HepG2 (cell line): ENCODE measurements around the gene ABHD2. TPM values are rescaled to one million over a fixed set of nuclear protein-coding genes. Genes with fewer than 3 reads are reported as not detected.

Source experiments
- ARNTL ChIP-seq: sonication (generic); formaldehyde crosslinking; IDR thresholded peaks from 2 replicates; pipeline ENCODE4 v1.4.0; 2020; ENCODE audit warnings: mild to moderate bottlenecking, missing genetic modification reagents
- CBX1 ChIP-seq: IDR thresholded peaks from one replicate; pipeline ENCODE4 v1.6.1; 2016; ENCODE audit warnings: antibody characterized with exemption, low read depth
- GFI1 ChIP-seq: sonication (generic); formaldehyde crosslinking; IDR thresholded peaks from 2 replicates; pipeline ENCODE4 v1.5.0; 2020; ENCODE audit warnings: missing genetic modification reagents, mild to moderate bottlenecking, borderline replicate concordance
- JUND ChIP-seq: sonication (generic); formaldehyde crosslinking; IDR thresholded peaks from 2 replicates; pipeline ENCODE4 v1.8.0; 2022; ENCODE audit warnings: mild to moderate bottlenecking, missing genetic modification reagents
- KAT8 ChIP-seq: IDR thresholded peaks from 2 replicates; pipeline ENCODE4 v1.6.1; 2016; ENCODE audit warnings: missing genetic modification reagents, missing compliant biosample characterization
- KDM4B ChIP-seq: sonication (generic); formaldehyde crosslinking; IDR thresholded peaks from 2 replicates; pipeline ENCODE4 v1.4.0; 2020; ENCODE audit warnings: missing genetic modification reagents
- MBD4 ChIP-seq: IDR thresholded peaks from 2 replicates; pipeline ENCODE4 v1.6.1; 2012; ENCODE audit warnings: low read length, inconsistent platforms, borderline replicate concordance
- PCBP1 ChIP-seq: fragments of 200-400 bp; formaldehyde crosslinking; IDR thresholded peaks from 2 replicates; pipeline ENCODE4 v1.6.1; 2017; ENCODE audit warnings: mild to moderate bottlenecking, low read depth, low read length, borderline replicate concordance
- RBM39 ChIP-seq: fragments of 200-400 bp; formaldehyde crosslinking; IDR thresholded peaks from one replicate; pipeline ENCODE4 v1.6.1; 2018; ENCODE audit warnings: antibody characterized with exemption, mild to moderate bottlenecking, low read depth, low read length; ENCODE audit not compliant: poor library complexity, severe bottlenecking
- ZNF282 ChIP-seq: fragments of 450-650 bp; IDR thresholded peaks from 2 replicates; pipeline ENCODE4 v1.6.1; 2018; ENCODE audit not compliant: partially characterized antibody
- ZNF3 ChIP-seq: IDR thresholded peaks from 2 replicates; pipeline ENCODE4 v1.7.0; 2017; ENCODE audit warnings: inconsistent platforms
- ZNF331 ChIP-seq: sonication (generic); formaldehyde crosslinking; IDR thresholded peaks from 2 replicates; pipeline ENCODE4 v1.4.0; 2020; ENCODE audit warnings: missing genetic modification reagents
- ZNF335 ChIP-seq: sonication (generic); formaldehyde crosslinking; IDR thresholded peaks from 2 replicates; pipeline ENCODE4 v1.4.0; 2020; ENCODE audit warnings: missing genetic modification reagents
- ZNF652 ChIP-seq: IDR thresholded peaks from 2 replicates; pipeline ENCODE4 v1.6.1; 2016; ENCODE audit warnings: low read depth, borderline replicate concordance
- ZNF772 ChIP-seq: sonication (generic); formaldehyde crosslinking; IDR thresholded peaks from 2 replicates; pipeline ENCODE4 v1.5.0; 2020; ENCODE audit warnings: mild to moderate bottlenecking, missing genetic modification reagents
- polyA plus RNA-seq, 8 experiments: library from polyadenylated mRNA; depleted of rRNA in 3 of 8; stranded (reverse) in 7 of 8; unstranded in 1 of 8; fragments of >200 nt; fragmentation: Illumina TruSeq in 4 of 8; extraction: Trizol in 4 of 8; gene quantifications; 2 replicates each; pipeline versions ENCODE4 v1.2.1 to v1.2.3, GENCODE V29; 2011 to 2016; ENCODE audit warnings: low read depth in 4 of 8, missing spikeins in 1 of 8, mixed read lengths in 1 of 8; ENCODE audit not compliant: insufficient read depth in 1 of 8
- total RNA-seq, 5 experiments: library from RNA; depleted of rRNA; stranded (reverse); fragments of >200 nt; fragmentation: Illumina TruSeq; extraction: Trizol; gene quantifications; 2 replicates each; pipeline ENCODE4 v1.2.3, GENCODE V29; 2016; ENCODE audit warnings: low read depth in 1 of 5
- TF ChIP-seq, protein P1 (sequence below): sonication (generic); formaldehyde crosslinking; IDR thresholded peaks from 2 replicates; pipeline ENCODE4 v1.8.0; 2022; ENCODE audit warnings: mild to moderate bottlenecking, missing genetic modification reagents; ENCODE audit not compliant: insufficient replicate concordance
- TF ChIP-seq, protein P2 (sequence below): sonication (generic); formaldehyde crosslinking; IDR thresholded peaks from 2 replicates; pipeline ENCODE4 v1.4.0; 2020; ENCODE audit warnings: missing genetic modification reagents
- TF ChIP-seq, protein P3 (sequence below): sonication (generic); formaldehyde crosslinking; IDR thresholded peaks from 2 replicates; pipeline ENCODE4 v1.4.0; 2020; ENCODE audit warnings: mild to moderate bottlenecking, missing genetic modification reagents
- TF ChIP-seq, protein P4 (sequence below): sonication (generic); formaldehyde crosslinking; IDR thresholded peaks from 2 replicates; pipeline ENCODE4 v1.5.0; 2020; ENCODE audit warnings: mild to moderate bottlenecking, missing genetic modification reagents
- TF ChIP-seq, protein P5 (sequence below): sonication (generic); formaldehyde crosslinking; IDR thresholded peaks from 2 replicates; pipeline ENCODE4 v1.9.0; 2021; ENCODE audit warnings: missing genetic modification reagents, mild to moderate bottlenecking, borderline replicate concordance
- TF ChIP-seq, protein P6 (sequence below): sonication (generic); formaldehyde crosslinking; IDR thresholded peaks from 2 replicates; pipeline ENCODE4 v1.5.0; 2020; ENCODE audit warnings: missing genetic modification reagents, mild to moderate bottlenecking, borderline replicate concordance
- TF ChIP-seq, protein P7 (sequence below): sonication (generic); formaldehyde crosslinking; IDR thresholded peaks from 2 replicates; pipeline ENCODE4 v1.5.1; 2020; ENCODE audit warnings: mild to moderate bottlenecking, missing genetic modification reagents, borderline replicate concordance

Gene ABHD2
- total and polyA plus RNA-seq, 2 of the 13 experiments (the other 11 are each of a cell fraction or from before 2014, with no cell fraction given): 14.8 to 22.4 TPM

DNA sequence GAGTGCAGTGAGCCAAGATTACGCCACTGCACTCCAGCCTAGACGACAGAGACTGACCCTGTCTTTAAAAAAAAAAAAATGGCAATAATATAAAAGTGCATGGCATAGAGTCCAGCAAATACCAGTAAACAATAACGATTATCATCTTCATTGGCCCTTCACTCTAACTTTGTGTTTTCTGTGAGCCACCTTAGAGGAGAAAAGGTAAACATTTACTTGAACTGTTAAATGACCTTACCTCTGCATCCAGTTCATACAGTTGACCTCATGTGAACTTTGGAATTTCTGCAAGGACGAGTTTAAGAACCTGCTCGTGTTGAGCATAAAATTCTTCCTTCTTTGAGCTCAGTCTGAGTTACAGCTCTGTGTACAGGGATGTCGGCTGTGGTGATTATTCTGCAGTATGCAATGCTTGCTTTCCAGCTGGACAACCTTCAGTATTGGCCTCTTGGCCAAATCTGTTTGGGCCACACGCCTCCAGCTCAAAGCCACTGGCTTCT lies 76.5 kb downstream of the ABHD2 start (continued):
- TF ChIP-seq, protein P1, sequence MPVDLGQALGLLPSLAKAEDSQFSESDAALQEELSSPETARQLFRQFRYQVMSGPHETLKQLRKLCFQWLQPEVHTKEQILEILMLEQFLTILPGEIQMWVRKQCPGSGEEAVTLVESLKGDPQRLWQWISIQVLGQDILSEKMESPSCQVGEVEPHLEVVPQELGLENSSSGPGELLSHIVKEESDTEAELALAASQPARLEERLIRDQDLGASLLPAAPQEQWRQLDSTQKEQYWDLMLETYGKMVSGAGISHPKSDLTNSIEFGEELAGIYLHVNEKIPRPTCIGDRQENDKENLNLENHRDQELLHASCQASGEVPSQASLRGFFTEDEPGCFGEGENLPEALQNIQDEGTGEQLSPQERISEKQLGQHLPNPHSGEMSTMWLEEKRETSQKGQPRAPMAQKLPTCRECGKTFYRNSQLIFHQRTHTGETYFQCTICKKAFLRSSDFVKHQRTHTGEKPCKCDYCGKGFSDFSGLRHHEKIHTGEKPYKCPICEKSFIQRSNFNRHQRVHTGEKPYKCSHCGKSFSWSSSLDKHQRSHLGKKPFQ (CRISPR knock-in tag): no peak
- TF ChIP-seq CBX1 (no peak), ZNF772 (no peak), JUND (CRISPR knock-in tag) (no peak), ZNF652 (CRISPR knock-in tag) (no peak), KDM4B (CRISPR knock-in tag) (no peak), PCBP1 (no peak), RBM39 (no peak), MBD4 (no peak), ZNF335 (no peak), ARNTL (no peak), ZNF331 (CRISPR knock-in tag) (0 out of 2 replicates have a peak, but pooled peaks have one; percentile 17), ZNF282 (no peak), GFI1 (peak; percentile 50; the same call in 1 of the 2 replicates), KAT8 (CRISPR knock-in tag) (no peak), ZNF3 (no peak)
- TF ChIP-seq, protein P2, sequence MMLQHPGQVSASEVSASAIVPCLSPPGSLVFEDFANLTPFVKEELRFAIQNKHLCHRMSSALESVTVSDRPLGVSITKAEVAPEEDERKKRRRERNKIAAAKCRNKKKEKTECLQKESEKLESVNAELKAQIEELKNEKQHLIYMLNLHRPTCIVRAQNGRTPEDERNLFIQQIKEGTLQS (CRISPR knock-in tag): no peak
- TF ChIP-seq, protein P3, sequence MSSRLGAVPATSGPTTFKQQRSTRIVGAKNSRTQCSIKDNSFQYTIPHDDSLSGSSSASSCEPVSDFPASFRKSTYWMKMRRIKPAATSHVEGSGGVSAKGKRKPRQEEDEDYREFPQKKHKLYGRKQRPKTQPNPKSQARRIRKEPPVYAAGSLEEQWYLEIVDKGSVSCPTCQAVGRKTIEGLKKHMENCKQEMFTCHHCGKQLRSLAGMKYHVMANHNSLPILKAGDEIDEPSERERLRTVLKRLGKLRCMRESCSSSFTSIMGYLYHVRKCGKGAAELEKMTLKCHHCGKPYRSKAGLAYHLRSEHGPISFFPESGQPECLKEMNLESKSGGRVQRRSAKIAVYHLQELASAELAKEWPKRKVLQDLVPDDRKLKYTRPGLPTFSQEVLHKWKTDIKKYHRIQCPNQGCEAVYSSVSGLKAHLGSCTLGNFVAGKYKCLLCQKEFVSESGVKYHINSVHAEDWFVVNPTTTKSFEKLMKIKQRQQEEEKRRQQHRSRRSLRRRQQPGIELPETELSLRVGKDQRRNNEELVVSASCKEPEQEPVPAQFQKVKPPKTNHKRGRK (CRISPR knock-in tag): no peak
- TF ChIP-seq, protein P4, sequence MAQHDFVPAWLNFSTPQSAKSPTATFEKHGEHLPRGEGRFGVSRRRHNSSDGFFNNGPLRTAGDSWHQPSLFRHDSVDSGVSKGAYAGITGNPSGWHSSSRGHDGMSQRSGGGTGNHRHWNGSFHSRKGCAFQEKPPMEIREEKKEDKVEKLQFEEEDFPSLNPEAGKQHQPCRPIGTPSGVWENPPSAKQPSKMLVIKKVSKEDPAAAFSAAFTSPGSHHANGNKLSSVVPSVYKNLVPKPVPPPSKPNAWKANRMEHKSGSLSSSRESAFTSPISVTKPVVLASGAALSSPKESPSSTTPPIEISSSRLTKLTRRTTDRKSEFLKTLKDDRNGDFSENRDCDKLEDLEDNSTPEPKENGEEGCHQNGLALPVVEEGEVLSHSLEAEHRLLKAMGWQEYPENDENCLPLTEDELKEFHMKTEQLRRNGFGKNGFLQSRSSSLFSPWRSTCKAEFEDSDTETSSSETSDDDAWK (CRISPR knock-in tag): no peak
- TF ChIP-seq, protein P5, sequence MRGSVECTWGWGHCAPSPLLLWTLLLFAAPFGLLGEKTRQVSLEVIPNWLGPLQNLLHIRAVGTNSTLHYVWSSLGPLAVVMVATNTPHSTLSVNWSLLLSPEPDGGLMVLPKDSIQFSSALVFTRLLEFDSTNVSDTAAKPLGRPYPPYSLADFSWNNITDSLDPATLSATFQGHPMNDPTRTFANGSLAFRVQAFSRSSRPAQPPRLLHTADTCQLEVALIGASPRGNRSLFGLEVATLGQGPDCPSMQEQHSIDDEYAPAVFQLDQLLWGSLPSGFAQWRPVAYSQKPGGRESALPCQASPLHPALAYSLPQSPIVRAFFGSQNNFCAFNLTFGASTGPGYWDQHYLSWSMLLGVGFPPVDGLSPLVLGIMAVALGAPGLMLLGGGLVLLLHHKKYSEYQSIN: no peak
- TF ChIP-seq, protein P6, sequence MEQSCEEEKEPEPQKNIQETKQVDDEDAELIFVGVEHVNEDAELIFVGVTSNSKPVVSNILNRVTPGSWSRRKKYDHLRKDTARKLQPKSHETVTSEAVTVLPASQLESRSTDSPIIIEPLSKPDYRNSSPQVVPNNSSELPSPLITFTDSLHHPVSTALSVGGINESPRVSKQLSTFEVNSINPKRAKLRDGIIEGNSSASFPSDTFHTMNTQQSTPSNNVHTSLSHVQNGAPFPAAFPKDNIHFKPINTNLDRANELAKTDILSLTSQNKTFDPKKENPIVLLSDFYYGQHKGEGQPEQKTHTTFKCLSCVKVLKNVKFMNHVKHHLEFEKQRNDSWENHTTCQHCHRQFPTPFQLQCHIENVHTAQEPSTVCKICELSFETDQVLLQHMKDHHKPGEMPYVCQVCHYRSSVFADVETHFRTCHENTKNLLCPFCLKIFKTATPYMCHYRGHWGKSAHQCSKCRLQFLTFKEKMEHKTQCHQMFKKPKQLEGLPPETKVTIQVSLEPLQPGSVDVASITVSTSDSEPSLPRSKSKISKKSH: no peak
- TF ChIP-seq, protein P7, sequence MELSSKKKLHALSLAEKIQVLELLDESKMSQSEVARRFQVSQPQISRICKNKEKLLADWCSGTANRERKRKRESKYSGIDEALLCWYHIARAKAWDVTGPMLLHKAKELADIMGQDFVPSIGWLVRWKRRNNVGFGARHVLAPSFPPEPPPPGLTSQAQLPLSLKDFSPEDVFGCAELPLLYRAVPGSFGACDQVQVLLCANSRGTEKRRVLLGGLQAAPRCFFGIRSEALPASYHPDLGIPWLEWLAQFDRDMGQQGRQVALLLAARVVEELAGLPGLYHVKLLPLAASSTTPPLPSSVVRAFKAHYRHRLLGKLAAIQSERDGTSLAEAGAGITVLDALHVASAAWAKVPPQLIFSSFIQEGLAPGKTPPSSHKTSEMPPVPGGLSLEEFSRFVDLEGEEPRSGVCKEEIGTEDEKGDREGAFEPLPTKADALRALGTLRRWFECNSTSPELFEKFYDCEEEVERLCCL (CRISPR knock-in tag): no peak
